WTC11 (cell line): ENCODE data around the gene COL13A1. TPM values are rescaled to one million over a fixed set of nuclear protein-coding genes. Genes with fewer than 3 reads are reported as not detected.

Experiments used
- ATAC-seq: fragments of 200-7000 bp; cut with Tn5 transposase; 2 replicates; pipeline ENCODE4 v1.10.0; 2021; ENCODE audit warnings: mild to moderate bottlenecking, moderate library complexity
- CTCF ChIA-PET: fragments of 300-600 bp; sonication (Branson Sonifier 250); formaldehyde crosslinking; loops from one replicate; lab custom pipeline; 2021; ENCODE audit warnings: antibody characterized with exemption; lab: Charles Lee
- POLR2A ChIA-PET: fragments of 350-600 bp; sonication (Branson Sonifier 250); formaldehyde crosslinking; loops from one replicate; lab custom pipeline; 2021; ENCODE audit warnings: antibody characterized with exemption; lab: Charles Lee
- DNase-seq: peaks from one replicate; pipeline ENCODE4 v3.0.0; 2021; ENCODE audit warnings: low spot score
- H3K27ac Mint-ChIP-seq: 2 replicates; pipeline ENCODE4 v1.8.0; 2021; ENCODE audit warnings: mixed read lengths
- H3K27me3 Mint-ChIP-seq: 2 replicates; pipeline ENCODE4 v1.8.0; 2021; ENCODE audit warnings: low read depth, mild to moderate bottlenecking, moderate library complexity, mixed read lengths
- H3K36me3 Mint-ChIP-seq: 2 replicates; pipeline ENCODE4 v1.8.0; 2021; ENCODE audit warnings: mixed read lengths
- H3K4me1 Mint-ChIP-seq: 2 replicates; pipeline ENCODE4 v1.8.0; 2022; ENCODE audit warnings: mixed read lengths
- H3K4me3 Mint-ChIP-seq: 2 replicates; pipeline ENCODE4 v1.8.0; 2021; ENCODE audit warnings: mild to moderate bottlenecking, moderate library complexity, mixed read lengths
- H3K9me3 Mint-ChIP-seq: 2 replicates; pipeline ENCODE4 v1.8.0; 2021; ENCODE audit warnings: mixed read lengths
- AFF4 ChIP-seq: sonication (generic); formaldehyde crosslinking; IDR thresholded peaks from 2 replicates; pipeline ENCODE4 v1.8.1; 2023; ENCODE audit warnings: mild to moderate bottlenecking, missing genetic modification reagents, borderline replicate concordance
- CREB1 ChIP-seq: sonication (generic); formaldehyde crosslinking; IDR thresholded peaks from 2 replicates; pipeline ENCODE4 v1.8.0; 2023; ENCODE audit warnings: mild to moderate bottlenecking, missing genetic modification reagents
- CTCF ChIP-seq: fragments of 200-600 bp; IDR thresholded peaks from 2 replicates; pipeline ENCODE4 v1.8.0; 2022; ENCODE audit warnings: antibody characterized with exemption
- ESRRA ChIP-seq: sonication (generic); formaldehyde crosslinking; IDR thresholded peaks from 2 replicates; pipeline ENCODE4 v1.8.1; 2022; ENCODE audit warnings: mild to moderate bottlenecking, missing genetic modification reagents, borderline replicate concordance
- GABPB1 ChIP-seq: sonication (generic); formaldehyde crosslinking; IDR thresholded peaks from 2 replicates; pipeline ENCODE4 v1.8.1; 2023; ENCODE audit warnings: mild to moderate bottlenecking, missing genetic modification reagents
- GRHL2 ChIP-seq: fragments of 250-450 bp; sonication (Bioruptor Pico); IDR thresholded peaks from 2 replicates; pipeline ENCODE4 v1.8.0; 2022; ENCODE audit warnings: mild to moderate bottlenecking, moderate library complexity; ENCODE audit not compliant: insufficient replicate concordance, severe bottlenecking
- IRF1 ChIP-seq: sonication (generic); formaldehyde crosslinking; IDR thresholded peaks from 2 replicates; pipeline ENCODE4 v1.8.0; 2023; ENCODE audit warnings: missing genetic modification reagents
- JAZF1 ChIP-seq: fragments of 250-450 bp; sonication (Bioruptor Pico); IDR thresholded peaks from 2 replicates; pipeline ENCODE4 v1.9.0; 2021; ENCODE audit warnings: moderate library complexity, mild to moderate bottlenecking, inconsistent platforms
- MYBL2 ChIP-seq: sonication (generic); formaldehyde crosslinking; IDR thresholded peaks from 2 replicates; pipeline ENCODE4 v1.8.1; 2023; ENCODE audit warnings: mild to moderate bottlenecking, moderate library complexity, missing genetic modification reagents
- NFE2L1 ChIP-seq: sonication (generic); formaldehyde crosslinking; IDR thresholded peaks from 2 replicates; pipeline ENCODE4 v1.8.1; 2023; ENCODE audit warnings: missing genetic modification reagents
- NFYB ChIP-seq: sonication (generic); formaldehyde crosslinking; conservative IDR thresholded peaks from 2 replicates; pipeline ENCODE4 v1.8.0; 2022; ENCODE audit warnings: low read depth, missing genetic modification reagents
- NR2C2 ChIP-seq: sonication (generic); formaldehyde crosslinking; IDR thresholded peaks from 2 replicates; pipeline ENCODE4 v1.8.0; 2022; ENCODE audit warnings: mild to moderate bottlenecking, missing genetic modification reagents
- TEAD4 ChIP-seq: sonication (generic); formaldehyde crosslinking; IDR thresholded peaks from 2 replicates; pipeline ENCODE4 v1.8.0; 2022; ENCODE audit warnings: mild to moderate bottlenecking, missing genetic modification reagents
- ZNF425 ChIP-seq: fragments of 250-450 bp; sonication (Bioruptor Pico); conservative IDR thresholded peaks from 2 replicates; pipeline ENCODE4 v1.9.0; 2021; ENCODE audit warnings: mild to moderate bottlenecking
- total RNA-seq: library from RNA; stranded (reverse); gene quantifications from 3 replicates; pipeline ENCODE4 v1.2.3, GENCODE V29; 2021
- TF ChIP-seq, protein P1 (sequence below): sonication (generic); formaldehyde crosslinking; IDR thresholded peaks from 2 replicates; pipeline ENCODE4 v1.8.1; 2023; ENCODE audit warnings: mild to moderate bottlenecking, missing genetic modification reagents
- TF ChIP-seq, protein P2 (sequence below): fragments of 250-450 bp; sonication (Bioruptor Pico); IDR thresholded peaks from 2 replicates; pipeline ENCODE4 v1.9.0; 2021; ENCODE audit warnings: mild to moderate bottlenecking, borderline replicate concordance

COL13A1 gene
- total RNA-seq, 1 experiment from 2014 or later, result 7.1 TPM

DNA sequence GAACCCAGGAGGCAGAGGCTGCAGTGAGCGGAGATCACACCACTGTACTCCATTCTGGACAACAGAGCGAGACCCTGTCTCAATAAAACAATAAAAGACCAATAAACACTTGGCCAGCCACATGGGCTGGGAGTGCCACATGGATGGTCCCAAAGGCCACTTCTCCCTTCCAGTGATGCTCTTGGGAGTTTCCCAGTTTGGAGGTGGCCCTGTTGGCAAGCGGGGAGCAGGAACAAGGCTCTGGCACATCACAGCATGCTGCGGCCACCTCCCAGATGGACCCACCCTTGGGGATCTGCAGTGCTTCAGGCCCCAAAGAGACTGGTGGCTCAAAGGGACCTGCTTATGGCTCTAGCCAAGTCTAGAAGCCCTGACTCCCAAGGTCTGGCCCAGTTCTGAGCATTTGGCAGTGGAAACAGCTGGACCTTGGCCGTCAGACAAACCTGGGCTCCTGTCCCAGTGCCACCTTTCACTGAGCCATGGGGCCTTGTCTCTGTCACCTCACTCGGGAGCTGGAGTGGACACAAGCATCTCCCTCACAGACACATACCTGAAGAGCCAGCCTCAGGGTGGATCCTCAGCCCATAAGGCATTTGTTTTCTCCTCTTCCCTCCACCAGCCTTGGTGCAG, 91.7 kb downstream of the COL13A1 start:
- Mint-ChIP-seq H3K27ac (no peak overlapping the region), H3K4me1 (peaks cover 10% of the 10 kb centered on the region), H3K36me3 (no peaks in the 10 kb centered on the region), H3K4me3 (no peak overlapping the region), H3K27me3 (peaks cover 5% of the 10 kb centered on the region), H3K9me3 (no peaks in the 10 kb centered on the region)
- CTCF ChIA-PET, result interaction anchor here (2.4 kb wide), 1 partner anchor 21 kb away, joined by 8 read pairs; no protein-coding TSS in a partner anchor
- POLR2A ChIA-PET, result no interaction called here
- TF ChIP-seq IRF1 (CRISPR knock-in tag) (no peak), GRHL2 (no peak), TEAD4 (CRISPR knock-in tag) (no peak), MYBL2 (CRISPR knock-in tag) (no peak), NFYB (CRISPR knock-in tag) (no peak), ESRRA (no peak), CTCF (no peak)
- TF ChIP-seq, protein P1, sequence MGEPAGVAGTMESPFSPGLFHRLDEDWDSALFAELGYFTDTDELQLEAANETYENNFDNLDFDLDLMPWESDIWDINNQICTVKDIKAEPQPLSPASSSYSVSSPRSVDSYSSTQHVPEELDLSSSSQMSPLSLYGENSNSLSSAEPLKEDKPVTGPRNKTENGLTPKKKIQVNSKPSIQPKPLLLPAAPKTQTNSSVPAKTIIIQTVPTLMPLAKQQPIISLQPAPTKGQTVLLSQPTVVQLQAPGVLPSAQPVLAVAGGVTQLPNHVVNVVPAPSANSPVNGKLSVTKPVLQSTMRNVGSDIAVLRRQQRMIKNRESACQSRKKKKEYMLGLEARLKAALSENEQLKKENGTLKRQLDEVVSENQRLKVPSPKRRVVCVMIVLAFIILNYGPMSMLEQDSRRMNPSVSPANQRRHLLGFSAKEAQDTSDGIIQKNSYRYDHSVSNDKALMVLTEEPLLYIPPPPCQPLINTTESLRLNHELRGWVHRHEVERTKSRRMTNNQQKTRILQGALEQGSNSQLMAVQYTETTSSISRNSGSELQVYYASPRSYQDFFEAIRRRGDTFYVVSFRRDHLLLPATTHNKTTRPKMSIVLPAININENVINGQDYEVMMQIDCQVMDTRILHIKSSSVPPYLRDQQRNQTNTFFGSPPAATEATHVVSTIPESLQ (CRISPR knock-in tag), result no peak
- no peak for DNase-seq
- no peak for ATAC-seq

- H3K4me1 Mint-ChIP-seq, result peaks cover 13% of the 10 kb centered on the region
- no peak for DNase-seq
- H3K9me3 Mint-ChIP-seq, result no peaks in the 10 kb centered on the region
- ChIA-PET POLR2A (no interaction called here), CTCF (interaction anchor here (1.2 to 2.4 kb wide), 2 partner anchors 21 to 93 kb away, joined by 4 to 8 read pairs; no protein-coding TSS in a partner anchor)
- no peak for ATAC-seq
- peaks cover 5% of the 10 kb centered on the region for H3K27me3 Mint-ChIP-seq
- no peaks in the 10 kb centered on the region for H3K36me3 Mint-ChIP-seq
- no peak overlapping the region for H3K4me3 Mint-ChIP-seq
- H3K27ac Mint-ChIP-seq, result no peak overlapping the region
- TF ChIP-seq AFF4 (CRISPR knock-in tag), result no peak
- TF ChIP-seq GABPB1 (CRISPR knock-in tag), result no peak
- no peak for TF ChIP-seq ZNF425
- TF ChIP-seq JAZF1 (CRISPR knock-in tag), result no peak
- no peak for TF ChIP-seq NFYB (CRISPR knock-in tag)
- no peak for TF ChIP-seq CTCF
- no peak for TF ChIP-seq ESRRA
- no peak for TF ChIP-seq TEAD4 (CRISPR knock-in tag)
- no peak for TF ChIP-seq NFE2L1
- TF ChIP-seq, protein P2, sequence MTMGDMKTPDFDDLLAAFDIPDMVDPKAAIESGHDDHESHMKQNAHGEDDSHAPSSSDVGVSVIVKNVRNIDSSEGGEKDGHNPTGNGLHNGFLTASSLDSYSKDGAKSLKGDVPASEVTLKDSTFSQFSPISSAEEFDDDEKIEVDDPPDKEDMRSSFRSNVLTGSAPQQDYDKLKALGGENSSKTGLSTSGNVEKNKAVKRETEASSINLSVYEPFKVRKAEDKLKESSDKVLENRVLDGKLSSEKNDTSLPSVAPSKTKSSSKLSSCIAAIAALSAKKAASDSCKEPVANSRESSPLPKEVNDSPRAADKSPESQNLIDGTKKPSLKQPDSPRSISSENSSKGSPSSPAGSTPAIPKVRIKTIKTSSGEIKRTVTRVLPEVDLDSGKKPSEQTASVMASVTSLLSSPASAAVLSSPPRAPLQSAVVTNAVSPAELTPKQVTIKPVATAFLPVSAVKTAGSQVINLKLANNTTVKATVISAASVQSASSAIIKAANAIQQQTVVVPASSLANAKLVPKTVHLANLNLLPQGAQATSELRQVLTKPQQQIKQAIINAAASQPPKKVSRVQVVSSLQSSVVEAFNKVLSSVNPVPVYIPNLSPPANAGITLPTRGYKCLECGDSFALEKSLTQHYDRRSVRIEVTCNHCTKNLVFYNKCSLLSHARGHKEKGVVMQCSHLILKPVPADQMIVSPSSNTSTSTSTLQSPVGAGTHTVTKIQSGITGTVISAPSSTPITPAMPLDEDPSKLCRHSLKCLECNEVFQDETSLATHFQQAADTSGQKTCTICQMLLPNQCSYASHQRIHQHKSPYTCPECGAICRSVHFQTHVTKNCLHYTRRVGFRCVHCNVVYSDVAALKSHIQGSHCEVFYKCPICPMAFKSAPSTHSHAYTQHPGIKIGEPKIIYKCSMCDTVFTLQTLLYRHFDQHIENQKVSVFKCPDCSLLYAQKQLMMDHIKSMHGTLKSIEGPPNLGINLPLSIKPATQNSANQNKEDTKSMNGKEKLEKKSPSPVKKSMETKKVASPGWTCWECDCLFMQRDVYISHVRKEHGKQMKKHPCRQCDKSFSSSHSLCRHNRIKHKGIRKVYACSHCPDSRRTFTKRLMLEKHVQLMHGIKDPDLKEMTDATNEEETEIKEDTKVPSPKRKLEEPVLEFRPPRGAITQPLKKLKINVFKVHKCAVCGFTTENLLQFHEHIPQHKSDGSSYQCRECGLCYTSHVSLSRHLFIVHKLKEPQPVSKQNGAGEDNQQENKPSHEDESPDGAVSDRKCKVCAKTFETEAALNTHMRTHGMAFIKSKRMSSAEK (CRISPR knock-in tag), result no peak
- no peak for TF ChIP-seq MYBL2 (CRISPR knock-in tag)
- TF ChIP-seq NR2C2 (CRISPR knock-in tag), result no peak
- no peak for TF ChIP-seq CREB1 (CRISPR knock-in tag)
These were observed 92.5 kb downstream of the COL13A1 start for GRCh38 chr10:69894156-69894555.
